HG02973 (cell line): ENCODE results near the gene ANKFN1.

Experiments used
- ATAC-seq: cut with Tn5 transposase; IDR thresholded peaks from one replicate; pipeline ENCODE4 v1.9.1; 2021; ENCODE audit warnings: moderate library complexity; ENCODE audit not compliant: unreplicated experiment

ANKFN1 gene

GRCh38 chr17:56146534-56146933 is 6.7 kb upstream of the ANKFN1 start:
- ATAC-seq, result no peak

- ATAC-seq, result no peak
Observed at GRCh38 chr17:56148333-56148732, 4.9 kb upstream of the ANKFN1 start.

DNA sequence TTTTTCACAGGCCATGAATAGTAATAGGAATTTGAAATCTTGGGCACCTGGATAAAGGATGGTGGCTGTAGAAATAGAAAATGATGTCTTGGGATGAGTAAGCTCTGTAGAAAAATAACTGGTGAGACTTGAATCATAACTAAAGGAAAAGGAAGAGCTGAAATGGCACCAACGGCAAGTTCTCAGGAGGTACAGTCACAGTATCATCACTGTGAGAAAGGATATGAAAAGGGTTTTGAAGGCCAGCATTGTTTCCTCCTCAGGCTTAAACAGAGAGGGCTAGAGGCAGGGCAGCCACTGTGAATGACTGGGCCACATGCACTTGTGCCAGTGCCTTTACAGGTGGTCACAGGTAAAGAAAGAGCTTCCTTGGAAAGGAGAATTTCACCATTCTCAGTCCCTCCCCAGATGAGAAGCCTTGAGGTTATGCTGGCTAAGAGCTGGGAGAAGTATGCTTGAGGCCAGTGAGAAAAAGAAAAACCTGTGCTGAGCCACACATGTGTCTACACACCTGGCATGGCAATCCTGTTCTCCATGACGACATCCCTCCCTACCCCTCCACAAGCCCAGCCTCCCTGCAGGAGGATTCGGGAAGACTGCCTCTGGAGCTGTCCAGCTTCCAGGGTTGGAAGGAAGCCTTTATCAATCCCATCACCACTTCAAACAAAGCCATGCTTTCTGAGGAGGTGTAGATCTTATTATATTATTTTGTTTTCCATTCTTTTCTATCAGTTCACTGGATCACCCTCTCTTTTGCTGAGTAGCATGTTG is 3.8 kb upstream of the ANKFN1 start:
- ATAC-seq, result no peak

GRCh38 chr17:56150649-56151048 is 2.6 kb upstream of the ANKFN1 start:
- ATAC-seq, result no peak

DNA sequence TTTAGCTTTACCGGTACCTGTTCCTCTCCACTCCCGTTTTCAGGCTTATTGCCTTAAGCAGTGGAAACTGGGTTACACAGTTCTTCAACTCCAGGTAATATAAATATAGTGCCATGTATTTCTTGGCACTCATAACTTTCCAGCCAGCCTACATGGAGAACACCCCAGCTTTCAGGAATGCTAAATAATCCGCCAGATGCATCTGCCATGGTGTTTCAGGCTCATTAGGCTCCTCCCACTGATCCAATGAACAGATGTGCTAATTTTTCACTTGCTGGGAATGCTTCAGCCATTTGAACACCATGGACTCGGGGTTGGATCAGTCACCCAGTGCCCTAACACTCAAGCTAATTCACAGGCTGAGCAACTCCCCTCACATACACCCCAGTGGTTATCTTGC is 4.6 kb downstream of the ANKFN1 start:
- no peak for ATAC-seq

DNA sequence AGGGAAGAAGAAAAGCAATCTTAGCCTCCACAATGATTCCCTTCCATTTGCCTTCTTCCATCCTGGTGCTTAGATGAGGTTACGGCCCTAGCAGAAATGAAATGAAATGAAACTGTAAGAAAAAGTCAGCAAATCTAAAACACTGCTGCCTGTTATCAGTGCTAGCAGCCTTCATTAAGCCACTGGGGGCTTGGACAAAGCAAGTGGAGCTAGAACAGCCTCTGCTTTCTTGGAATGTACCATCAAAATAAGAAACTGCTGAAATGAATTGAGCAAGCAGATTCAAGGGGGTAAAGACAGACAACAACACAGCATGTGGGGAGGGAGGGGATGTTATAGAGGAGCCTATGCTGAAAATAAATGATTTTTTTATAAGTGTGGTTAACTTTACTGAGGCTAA is 5.1 kb downstream of the ANKFN1 start:
- no peak for ATAC-seq

GRCh38 chr17:56158915-56159825 is 5.9 kb downstream of the ANKFN1 start:
- ATAC-seq, result no peak

DNA sequence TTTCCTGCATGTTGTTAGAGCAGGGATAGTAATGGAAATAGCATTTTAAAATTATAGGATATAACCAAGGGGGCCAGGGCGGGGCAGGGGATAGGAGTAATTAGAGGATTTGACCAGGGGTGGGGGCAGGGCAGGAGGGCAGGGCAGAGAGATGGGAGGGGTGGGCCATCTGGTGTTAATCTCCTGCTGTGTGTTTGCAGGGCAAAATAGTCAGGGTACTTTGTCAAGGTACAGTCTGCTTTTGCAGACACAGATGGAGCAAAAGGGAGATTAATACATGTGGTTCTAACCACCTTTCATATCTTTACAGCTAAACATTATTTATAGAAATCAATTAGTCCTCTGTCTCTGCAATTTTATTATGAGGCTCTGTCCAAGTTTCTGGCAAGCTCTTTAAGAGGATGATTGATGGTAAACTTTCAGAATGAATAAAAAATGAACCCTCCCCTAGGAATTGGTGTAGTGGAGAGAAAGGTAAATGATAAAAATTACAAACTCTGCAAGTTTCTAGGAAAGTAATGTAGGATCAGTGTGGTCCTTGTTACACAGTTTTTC is 6.6 kb downstream of the ANKFN1 start:
- ATAC-seq, result no peak

DNA sequence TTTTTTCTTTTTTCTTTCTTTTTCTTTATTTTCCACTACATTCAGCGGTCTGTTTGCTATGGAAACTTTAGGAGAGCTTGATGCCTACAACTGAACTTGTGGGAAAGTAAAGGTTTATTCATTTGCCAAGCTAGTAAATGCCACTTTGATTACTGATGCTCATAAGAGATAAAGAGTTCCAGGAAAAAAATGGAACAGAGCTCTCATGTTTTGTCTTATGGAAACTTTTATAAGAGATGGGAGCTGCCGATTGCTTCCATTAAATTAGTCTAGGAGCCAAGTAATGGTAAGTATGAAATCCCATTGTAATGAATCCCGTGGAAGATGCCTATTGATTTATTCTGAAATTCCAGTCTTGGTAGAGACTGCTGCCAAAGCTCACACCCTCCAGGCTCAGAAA is 7.1 kb downstream of the ANKFN1 start:
- no peak for ATAC-seq

DNA sequence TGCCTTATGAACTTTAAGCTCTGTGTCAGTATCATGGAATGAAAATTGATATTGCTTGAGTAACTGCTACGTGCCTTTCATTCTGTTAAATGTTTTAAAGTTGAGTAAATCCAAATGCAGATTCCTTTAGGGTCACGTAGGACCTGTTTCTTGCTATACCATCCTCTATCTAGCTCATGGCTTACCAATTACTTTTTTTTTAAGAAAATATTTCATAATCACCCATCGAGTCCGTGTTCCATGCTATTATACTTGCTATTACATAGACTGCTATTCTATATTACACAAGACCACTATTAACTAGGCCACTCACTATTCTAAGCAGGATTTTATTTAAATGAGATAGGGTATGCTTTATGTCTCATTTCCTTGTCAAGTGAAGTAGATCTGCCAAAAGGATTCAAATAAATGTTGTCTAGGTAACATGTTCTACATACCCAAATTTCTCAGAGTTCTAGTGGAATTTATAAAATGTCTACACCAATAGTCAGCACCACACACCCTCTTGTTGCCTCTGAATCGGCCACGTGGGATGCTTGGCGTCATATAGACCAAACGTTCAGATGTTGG is 11.9 kb downstream of the ANKFN1 start:
- ATAC-seq, result no peak

- no peak for ATAC-seq
Observed at GRCh38 chr17:56167491-56167890, 14.2 kb downstream of the ANKFN1 start.

DNA sequence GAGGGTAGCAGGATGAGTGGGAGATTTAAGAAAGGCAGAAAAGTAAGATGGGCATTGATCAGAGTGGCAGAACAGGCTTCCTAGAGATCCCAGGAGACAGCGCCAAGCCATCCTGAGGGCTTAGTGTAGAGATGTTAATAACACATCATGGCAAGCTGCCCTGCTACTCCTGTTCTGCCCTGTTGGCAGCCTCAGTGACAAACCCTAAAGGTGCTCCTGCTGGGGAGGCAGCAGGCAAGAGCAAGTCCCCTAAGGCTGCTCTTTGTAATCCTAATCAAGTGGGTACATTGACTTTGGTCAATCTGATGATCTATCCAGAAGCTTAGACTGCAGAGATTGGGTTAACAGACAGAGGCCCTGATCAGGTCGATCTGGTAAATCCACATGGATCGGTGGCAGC is 16.3 kb downstream of the ANKFN1 start:
- ATAC-seq, result no peak

DNA sequence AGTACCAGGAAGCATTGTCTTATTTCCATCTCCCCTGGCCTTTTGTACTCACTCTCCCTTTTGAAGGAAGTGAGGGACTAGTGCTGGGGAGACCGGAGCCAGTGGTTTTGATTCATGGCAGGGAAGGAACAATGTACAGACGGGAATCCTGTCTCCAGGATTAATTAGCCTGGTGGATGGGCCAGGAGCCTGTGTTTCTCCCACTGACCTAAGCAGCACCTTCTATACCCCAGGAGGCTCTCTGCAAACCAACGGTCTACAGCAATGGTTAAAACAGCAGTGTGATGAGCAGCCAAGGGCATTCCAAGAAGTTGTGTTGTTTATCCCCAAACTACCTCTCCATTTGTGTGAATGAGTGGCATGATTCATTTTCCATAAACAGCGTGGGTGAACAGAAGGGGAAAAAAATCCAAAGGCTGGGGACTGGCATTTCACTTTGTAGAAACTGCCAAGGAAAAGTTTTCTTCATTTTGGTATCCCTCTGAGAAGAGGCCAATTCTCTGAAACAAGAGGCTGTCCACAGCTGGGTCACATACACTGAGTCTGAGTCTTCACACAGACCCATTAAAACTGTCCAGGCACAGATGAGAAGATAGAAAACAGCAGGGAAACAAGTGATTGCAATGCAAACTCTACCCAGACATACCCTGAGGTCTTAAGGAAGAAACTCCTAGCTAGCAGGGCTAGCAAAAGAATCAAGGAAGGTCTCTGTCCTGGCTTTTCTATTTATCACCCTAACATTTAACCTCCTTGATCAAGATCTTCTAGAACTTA is 18.1 kb downstream of the ANKFN1 start:
- ATAC-seq, result no peak

DNA sequence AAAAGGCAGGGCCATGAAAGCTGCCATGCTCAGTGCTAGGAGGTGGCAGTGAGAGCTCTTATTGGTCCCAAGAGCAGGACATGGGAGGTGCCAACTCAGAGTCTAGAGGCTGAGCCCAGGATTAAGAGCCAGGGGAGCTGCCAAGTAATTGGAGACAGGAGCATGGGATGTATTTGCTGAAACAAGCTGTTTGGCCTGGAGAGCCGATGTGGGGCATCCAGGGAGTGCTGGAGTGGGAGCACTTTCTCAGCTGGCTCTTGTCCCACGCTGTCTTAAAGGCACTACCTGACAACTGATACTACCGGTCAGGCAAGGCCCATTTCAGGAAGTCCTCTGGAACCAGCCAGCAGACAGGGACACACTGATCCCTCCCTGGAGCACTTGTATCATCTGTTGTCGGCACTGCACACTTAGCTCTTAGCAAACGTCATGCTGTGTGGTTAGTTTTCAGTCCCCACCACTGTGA is 19.3 kb downstream of the ANKFN1 start:
- ATAC-seq, result no peak

GRCh38 chr17:56173026-56173425 is 19.8 kb downstream of the ANKFN1 start:
- ATAC-seq, result no peak

DNA sequence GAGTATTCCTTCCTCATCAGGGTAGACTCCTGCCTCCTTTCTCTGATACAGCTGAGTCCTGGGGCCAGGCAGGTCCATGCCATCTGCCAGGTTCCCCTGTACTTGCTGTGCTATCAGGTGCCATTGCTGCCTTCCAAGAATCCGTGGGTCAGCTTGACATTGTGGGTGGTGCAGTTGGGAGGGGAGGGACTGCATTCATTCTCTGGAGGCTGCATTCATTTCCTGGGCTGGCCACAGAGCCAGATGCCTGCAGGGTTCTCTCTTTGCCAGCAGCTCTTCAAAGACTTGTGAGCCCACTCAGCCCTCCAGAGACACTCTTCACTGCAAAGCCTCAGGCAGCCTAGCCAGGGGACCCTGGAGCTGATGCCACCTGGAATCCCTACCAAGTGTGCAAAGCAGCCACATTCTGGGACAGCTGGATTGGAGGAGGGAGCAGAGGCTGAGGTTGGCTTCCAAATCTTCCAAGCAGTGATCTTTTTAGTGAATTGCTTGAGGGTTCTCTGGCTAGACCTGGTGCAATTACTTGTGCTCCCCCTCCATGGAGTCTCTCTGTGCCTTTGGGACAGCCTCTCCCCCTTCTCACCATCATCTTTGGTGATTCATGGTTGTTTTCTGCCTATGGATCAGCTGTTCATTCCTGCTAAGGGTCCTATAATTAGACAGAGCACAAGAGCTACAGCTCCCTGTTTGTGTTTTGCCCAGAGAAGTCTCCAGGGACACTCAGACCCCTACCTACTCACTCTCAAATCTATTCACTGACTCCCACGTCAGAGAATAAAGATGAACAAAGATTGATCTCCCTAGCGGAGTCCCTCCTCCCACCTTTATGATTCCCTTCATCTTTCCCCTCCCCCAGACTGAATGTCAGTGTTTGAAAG is 20.9 kb downstream of the ANKFN1 start:
- ATAC-seq, result no peak

DNA sequence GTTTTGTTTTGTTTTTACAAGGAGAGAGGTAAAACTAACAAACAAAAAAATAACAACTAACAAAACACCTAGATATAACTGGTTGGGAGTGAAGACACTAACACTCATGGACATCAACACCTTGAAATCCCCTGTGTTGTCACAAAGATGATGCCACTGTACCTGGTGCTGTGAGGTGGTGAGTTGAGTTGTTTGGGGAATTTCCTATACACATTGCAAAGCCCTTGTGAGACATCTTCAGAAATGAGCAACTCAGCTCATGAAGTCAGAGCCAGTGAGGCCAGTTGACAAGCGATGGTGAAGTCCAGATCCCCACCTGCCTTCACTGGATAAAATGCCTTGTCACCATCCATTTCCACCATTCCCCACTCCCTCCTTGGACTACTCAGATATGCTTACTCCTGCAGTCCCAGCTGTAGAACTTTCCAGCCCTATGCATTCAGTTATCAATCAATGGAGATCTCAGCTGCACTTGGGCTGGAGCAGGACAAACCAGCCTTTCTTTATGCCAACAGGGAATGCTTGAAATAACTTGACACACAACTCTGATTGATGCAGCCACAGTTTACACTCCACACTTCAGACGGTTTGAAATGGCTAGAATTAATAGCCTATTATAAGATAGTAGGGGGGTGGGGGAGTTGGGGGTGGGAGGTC is 22.2 kb downstream of the ANKFN1 start:
- no peak for ATAC-seq

GRCh38 chr17:56176091-56176490 is 22.8 kb downstream of the ANKFN1 start:
- ATAC-seq, result no peak

DNA sequence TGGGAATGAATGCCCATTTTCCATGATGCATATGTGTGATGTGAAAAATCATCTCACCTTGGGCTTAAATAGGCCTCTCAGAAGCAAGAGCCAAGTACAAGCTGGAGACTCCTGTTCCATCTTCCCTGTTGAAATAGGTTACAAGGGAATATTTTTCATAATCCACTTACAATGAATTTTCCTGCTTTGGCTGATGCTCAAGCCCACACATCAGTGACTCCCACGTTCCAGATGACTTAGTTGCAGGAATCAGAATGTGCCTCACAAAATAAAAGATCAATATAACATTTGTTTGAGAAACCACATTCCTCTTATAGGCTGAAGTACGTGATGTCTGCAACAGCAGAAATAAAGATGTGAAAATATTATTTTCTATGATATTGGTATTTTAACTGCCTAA is 24.1 kb downstream of the ANKFN1 start:
- ATAC-seq, result no peak
